ENCODE measurements around the gene SMAD3. TPM values are rescaled to one million over a fixed set of nuclear protein-coding genes. Genes with fewer than 3 reads are reported as not detected.

Gene SMAD3
- total RNA-seq, 1 experiment from 2014 or later = 89.2 TPM

DNA sequence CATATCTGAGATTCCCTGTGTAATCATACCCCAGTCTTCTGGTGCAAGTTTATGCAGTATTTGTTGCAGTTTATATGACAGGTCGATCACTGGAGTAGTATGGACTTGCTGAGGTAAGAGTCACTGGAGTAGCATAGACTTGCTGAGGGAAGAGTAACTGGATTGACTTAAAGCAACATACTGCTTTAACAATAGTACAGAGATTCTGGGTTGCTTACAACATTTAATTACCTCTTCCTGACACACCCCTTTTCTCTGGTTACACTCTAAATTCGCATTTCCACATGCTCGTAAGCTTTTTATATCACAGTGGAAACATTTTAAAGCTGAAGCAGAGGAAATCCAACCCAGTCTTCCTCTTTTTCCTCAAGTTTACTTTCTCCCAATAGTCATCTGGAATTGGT is 177.3 kb downstream of the SMAD3 start:
- BruUV-seq (replicated peaks) = no TSS peak
- Histone ChIP-seq H3K9ac (ENCODE audit: low read length) (no peak overlapping the region), H4K20me1 (ENCODE audit: insufficient read depth) (peaks cover 10% of the 10 kb centered on the region; the same call in 1 of the 2 replicates), H3K9me2 (ENCODE audit: insufficient read depth) (no peaks in the 10 kb centered on the region), H3K36me3 (ENCODE audit: control insufficient read depth in 1 of 2, insufficient read depth in 2 of 2, low read length in 2 of 2) (0 out of 4 replicates have a peak, but pooled peaks cover 0 to 3% of the 10 kb centered on the region in 2 experiments), H3K4me3 (replicated peaks in 1 of 2; ENCODE audit: low read depth in 1 of 2, low read length in 2 of 2) (no peak overlapping the region), H3K9me3 (ENCODE audit: control insufficient read depth in 1 of 2, insufficient read depth in 1 of 2, low read depth in 1 of 2, low read length in 2 of 2) (peaks cover 0 to 4% of the 10 kb centered on the region in 2 experiments; a peak in 1 of 4 replicates), H2AFZ (ENCODE audit: low read depth, low read length, poor library complexity, severe bottlenecking) (no peak overlapping the region), H3K4me2 (ENCODE audit: low read length) (no peak overlapping the region), H3K27me3 (ENCODE audit: insufficient read depth, low read length) (no peaks in the 10 kb centered on the region), H3K27ac (ENCODE audit: low read depth, low read length) (no peak overlapping the region), H3K4me1 (ENCODE audit: control insufficient read depth in 1 of 2, insufficient read depth in 2 of 2, low read length in 2 of 2) (peaks cover 3 to 10% of the 10 kb centered on the region in 2 experiments; a peak in 3 of 4 replicates), H3K79me2 (ENCODE audit: insufficient read depth, low read length) (peaks cover 90% of the 10 kb centered on the region)
- ChIA-PET CTCF (no interaction called here), RAD21 (ENCODE audit: low non-redundant PET in 1 of 2, low total read pairs in 2 of 2, uncharacterized antibody in 2 of 2, unreplicated experiment in 2 of 2) (no interaction called here), POLR2A (no interaction called here)
- intact Hi-C loops (cut with micrococcal nuclease) = loop anchor here (10.0 kb wide), 1 partner anchor 592 kb away; no protein-coding TSS in a partner anchor
- ATAC-seq (no peak), DNase-seq (ENCODE audit: low read depth, low spot score) (no peak)
- TF ChIP-seq CEBPB (IDR thresholded peaks at IDR 0.05; ENCODE audit: low read depth) (no peak), ZFX (IDR thresholded peaks at IDR 0.05) (no peak), SRF (IDR thresholded peaks at IDR 0.05; ENCODE audit: low read depth) (no peak), EZH2phosphoT487 (IDR thresholded peaks at IDR 0.05; ENCODE audit: borderline replicate concordance) (no peak), JUND (IDR thresholded peaks at IDR 0.05) (no peak), FOSL1 (IDR thresholded peaks at IDR 0.05; ENCODE audit: low read depth) (no peak), SIN3A (IDR thresholded peaks at IDR 0.05; ENCODE audit: low read depth) (no peak), YY1 (IDR thresholded peaks at IDR 0.05; ENCODE audit: extremely low read depth, insufficient replicate concordance, low read depth, low read length) (no peak), EZH2 (IDR thresholded peaks at IDR 0.05) (no peak), SP1 (IDR thresholded peaks at IDR 0.05; ENCODE audit: low read depth) (no peak)
- TF ChIP-seq, protein P1, sequence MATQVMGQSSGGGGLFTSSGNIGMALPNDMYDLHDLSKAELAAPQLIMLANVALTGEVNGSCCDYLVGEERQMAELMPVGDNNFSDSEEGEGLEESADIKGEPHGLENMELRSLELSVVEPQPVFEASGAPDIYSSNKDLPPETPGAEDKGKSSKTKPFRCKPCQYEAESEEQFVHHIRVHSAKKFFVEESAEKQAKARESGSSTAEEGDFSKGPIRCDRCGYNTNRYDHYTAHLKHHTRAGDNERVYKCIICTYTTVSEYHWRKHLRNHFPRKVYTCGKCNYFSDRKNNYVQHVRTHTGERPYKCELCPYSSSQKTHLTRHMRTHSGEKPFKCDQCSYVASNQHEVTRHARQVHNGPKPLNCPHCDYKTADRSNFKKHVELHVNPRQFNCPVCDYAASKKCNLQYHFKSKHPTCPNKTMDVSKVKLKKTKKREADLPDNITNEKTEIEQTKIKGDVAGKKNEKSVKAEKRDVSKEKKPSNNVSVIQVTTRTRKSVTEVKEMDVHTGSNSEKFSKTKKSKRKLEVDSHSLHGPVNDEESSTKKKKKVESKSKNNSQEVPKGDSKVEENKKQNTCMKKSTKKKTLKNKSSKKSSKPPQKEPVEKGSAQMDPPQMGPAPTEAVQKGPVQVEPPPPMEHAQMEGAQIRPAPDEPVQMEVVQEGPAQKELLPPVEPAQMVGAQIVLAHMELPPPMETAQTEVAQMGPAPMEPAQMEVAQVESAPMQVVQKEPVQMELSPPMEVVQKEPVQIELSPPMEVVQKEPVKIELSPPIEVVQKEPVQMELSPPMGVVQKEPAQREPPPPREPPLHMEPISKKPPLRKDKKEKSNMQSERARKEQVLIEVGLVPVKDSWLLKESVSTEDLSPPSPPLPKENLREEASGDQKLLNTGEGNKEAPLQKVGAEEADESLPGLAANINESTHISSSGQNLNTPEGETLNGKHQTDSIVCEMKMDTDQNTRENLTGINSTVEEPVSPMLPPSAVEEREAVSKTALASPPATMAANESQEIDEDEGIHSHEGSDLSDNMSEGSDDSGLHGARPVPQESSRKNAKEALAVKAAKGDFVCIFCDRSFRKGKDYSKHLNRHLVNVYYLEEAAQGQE (IDR thresholded peaks at IDR 0.05; ENCODE audit: low read depth) = no peak
- TF ChIP-seq, protein P2, sequence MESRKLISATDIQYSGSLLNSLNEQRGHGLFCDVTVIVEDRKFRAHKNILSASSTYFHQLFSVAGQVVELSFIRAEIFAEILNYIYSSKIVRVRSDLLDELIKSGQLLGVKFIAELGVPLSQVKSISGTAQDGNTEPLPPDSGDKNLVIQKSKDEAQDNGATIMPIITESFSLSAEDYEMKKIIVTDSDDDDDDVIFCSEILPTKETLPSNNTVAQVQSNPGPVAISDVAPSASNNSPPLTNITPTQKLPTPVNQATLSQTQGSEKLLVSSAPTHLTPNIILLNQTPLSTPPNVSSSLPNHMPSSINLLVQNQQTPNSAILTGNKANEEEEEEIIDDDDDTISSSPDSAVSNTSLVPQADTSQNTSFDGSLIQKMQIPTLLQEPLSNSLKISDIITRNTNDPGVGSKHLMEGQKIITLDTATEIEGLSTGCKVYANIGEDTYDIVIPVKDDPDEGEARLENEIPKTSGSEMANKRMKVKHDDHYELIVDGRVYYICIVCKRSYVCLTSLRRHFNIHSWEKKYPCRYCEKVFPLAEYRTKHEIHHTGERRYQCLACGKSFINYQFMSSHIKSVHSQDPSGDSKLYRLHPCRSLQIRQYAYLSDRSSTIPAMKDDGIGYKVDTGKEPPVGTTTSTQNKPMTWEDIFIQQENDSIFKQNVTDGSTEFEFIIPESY (IDR thresholded peaks at IDR 0.05; ENCODE audit: extremely low read depth, insufficient replicate concordance, low read length) = no peak
- TF ChIP-seq, protein P3, sequence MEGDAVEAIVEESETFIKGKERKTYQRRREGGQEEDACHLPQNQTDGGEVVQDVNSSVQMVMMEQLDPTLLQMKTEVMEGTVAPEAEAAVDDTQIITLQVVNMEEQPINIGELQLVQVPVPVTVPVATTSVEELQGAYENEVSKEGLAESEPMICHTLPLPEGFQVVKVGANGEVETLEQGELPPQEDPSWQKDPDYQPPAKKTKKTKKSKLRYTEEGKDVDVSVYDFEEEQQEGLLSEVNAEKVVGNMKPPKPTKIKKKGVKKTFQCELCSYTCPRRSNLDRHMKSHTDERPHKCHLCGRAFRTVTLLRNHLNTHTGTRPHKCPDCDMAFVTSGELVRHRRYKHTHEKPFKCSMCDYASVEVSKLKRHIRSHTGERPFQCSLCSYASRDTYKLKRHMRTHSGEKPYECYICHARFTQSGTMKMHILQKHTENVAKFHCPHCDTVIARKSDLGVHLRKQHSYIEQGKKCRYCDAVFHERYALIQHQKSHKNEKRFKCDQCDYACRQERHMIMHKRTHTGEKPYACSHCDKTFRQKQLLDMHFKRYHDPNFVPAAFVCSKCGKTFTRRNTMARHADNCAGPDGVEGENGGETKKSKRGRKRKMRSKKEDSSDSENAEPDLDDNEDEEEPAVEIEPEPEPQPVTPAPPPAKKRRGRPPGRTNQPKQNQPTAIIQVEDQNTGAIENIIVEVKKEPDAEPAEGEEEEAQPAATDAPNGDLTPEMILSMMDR (IDR thresholded peaks at IDR 0.05 in 2 of 3, conservative IDR thresholded peaks at IDR 0.05 in 1 of 3; ENCODE audit: borderline replicate concordance in 1 of 3, insufficient read depth in 1 of 3, low read depth in 2 of 3, low read length in 2 of 3) = no peak
